ENCODE measurements around the gene PLEKHN1.
"Not testable (repeated sequence)": the region's sequence is repeated elsewhere in the genome, so short reads cannot be mapped to it uniquely, and the experiment has no call there.

The PLEKHN1 gene

GRCh38 chr1:975365-975764 is 9.1 kb downstream of the PLEKHN1 start:
- no peak for DNase-seq

DNA sequence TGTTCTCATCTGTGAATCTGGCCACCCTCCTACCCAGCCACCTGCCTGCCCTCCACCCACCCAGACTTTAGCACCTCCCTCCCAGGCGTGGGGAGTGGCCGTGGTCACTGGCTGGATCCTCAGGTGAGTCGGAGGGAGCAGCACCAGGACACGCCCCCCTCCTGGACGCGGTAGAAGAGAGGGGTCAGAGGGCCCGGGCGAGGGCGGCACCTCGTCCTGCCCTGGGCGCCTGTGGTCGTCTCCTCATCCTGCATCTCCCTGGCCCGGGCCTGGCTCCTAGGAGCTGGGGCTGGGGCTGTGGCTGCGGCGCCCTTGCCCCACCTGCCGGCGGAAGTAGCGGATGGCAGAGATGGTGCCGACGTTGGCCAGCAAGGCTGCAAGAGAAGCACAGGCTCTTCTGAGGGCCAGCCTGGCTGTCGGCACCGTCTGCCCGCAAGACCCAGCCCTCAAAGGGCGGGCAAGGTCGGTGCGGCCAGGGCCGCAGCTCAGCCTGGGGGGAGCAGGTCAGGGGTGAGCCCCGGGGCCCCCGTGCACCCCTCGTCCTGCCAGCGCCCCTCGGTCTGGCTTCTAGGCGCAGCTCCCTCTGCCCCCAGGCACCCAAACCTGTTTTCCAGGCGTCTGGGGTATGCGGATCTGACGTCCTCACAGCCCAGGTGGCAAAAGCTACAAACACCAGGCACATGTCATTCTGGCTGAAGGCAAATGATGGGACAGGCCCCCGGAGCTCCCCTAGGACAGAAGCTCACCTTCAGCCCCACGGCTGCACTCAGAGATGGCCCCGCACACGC is 9.8 kb downstream of the PLEKHN1 start:
- peak; percentile 78 to 83 (median 80) for DNase-seq

DNA sequence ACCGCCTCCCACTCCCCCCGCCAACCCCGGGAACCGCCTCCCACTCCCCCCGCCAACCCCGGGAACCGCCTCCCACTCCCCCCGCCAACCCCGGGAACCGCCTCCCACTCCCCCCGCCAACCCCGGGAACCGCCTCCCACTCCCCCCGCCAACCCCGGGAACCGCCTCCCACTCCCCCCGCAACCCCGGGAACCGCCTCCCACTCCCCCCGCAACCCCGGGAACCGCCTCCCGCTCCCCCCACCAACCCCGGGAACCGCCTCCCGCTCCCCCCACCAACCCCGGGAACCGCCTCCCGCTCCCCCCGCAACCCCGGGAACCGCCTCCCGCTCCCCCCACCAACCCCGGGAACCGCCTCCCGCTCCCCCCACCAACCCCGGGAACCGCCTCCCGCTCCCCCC is 10.5 kb downstream of the PLEKHN1 start:
- not testable (repeated sequence) for DNase-seq

GRCh38 chr1:978069-978834 is 12.0 kb downstream of the PLEKHN1 start:
- no peak for DNase-seq

- DNase-seq = no peak
Observed at GRCh38 chr1:978835-979743, 12.8 kb downstream of the PLEKHN1 start.

DNA sequence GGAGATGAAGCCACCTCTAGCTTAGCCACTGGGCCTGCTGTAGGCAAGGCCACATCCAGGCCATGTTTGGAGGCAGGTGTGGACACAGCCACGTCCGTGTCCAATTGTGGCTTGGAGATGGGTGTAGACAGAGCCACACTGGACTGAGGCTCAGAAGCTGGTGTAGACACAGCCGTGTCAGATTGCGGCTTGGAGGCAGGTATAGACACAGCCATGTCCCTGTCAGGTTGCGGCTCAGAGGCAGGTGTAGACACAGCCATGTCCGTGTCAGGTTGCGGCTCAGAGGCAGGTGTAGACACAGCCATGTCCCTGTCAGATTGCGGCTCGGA is 13.4 kb downstream of the PLEKHN1 start:
- no peak for DNase-seq

- no peak for DNase-seq
Observed at GRCh38 chr1:980137-980571, 13.9 kb downstream of the PLEKHN1 start.

DNA sequence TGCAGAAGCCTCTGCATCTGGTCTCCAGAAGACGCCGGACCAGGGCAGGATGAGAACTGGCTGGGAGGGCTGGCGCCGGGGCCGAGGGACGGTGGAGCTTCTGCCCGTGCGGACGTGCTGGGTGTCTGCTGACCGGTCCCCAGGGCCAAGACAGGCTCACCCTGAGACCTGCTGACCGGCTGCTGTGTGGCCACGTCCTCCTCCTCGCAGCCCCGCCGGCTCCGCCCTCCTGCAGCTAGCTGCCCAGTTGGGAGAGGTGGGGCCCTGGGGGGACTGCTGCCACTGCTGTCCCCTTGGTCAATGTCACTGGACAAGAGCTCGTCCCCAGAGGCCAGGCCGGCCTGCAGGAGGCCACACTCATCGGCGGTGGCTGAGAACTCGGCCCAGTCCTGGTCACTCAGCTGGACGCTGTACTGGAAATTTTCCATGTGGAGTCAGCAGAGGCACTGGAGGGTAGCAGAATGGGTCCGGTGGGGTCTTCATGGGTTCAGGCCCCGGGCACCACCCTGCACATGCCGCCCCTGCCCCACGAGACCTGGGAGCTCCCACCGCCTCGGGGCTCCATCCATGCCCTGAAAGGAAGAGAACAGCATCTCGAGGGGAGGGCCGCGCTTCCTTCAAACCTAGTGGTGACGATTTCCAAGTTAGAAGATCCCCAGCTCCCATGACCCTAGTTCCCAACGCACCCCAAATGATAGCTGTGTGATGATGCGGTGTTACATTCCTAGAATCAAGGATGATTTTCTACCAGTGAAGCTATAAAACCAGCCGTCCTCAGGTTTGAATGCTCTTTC is 14.5 kb downstream of the PLEKHN1 start:
- no peak for DNase-seq

- DNase-seq = no peak
Observed at GRCh38 chr1:981491-981954, 15.2 kb downstream of the PLEKHN1 start.

- DNase-seq = no peak
Observed at GRCh38 chr1:981955-982558, 15.8 kb downstream of the PLEKHN1 start, which contains the start of gene PERM1. TSS of gene PERM1 (minus strand) at chr1:982093. CDS start at chr1:981029, 1,064 bp downstream.

GRCh38 chr1:982765-983436 is 16.6 kb downstream of the PLEKHN1 start:
- peak in 1 of 3 experiments; percentile 6 for DNase-seq

DNA sequence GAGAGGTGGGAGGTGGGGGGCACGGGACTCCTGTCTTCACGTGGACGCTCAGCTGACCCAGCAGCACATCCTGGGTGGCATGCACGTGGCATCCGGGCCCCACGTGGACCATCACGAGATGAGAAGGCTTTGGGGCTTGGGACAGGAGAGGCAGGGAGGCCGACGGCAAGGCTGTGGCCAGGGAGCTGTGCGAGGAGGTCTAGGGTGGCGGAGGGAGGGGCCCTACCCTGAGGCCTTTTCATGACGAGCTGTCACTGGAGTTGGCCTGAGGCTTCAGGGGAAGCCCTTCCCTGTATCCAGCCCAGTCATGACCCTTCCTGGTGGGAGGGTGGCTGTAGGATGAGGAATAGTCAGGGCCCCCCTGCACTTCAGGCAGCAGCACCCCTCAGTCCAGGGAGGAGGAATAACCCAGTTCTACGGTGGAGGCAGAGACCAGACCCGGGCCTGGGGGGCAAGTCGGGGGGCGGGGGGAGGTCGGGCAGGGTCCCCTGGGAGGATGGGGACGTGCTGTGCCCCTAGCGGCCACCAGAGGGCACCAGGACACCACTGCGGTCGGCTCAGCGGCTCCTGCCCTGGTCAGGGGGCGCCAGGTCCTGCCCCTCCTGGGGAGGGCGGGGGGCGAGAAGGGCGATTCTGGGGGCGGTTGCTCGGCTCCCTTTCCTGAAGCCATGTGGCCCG is 17.7 kb downstream of the PLEKHN1 start:
- peak; percentile 7 to 46 (median 39) for DNase-seq

- DNase-seq = no peak
Observed at GRCh38 chr1:984476-984814, 18.2 kb downstream of the PLEKHN1 start.

GRCh38 chr1:985126-985525 is 18.8 kb downstream of the PLEKHN1 start:
- no peak for DNase-seq

DNA sequence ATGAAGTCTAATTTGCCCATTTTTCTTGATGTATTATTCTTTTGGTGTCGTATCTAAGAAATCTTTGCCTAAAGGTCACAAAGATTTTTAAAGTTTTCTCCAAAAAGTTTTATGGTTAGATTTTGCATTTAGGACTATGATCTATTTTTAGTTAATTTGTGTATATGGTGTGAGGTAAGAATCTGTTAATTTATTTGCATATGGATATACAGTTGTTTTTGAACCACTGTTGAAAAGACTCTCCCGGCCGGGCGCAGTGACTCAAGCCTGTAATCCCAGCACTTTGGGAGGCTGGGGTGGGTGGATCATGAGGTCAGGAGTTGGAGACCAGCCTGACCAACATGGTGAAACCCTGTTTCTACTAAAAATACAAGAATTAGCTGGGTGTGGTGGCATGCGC is 21.8 kb downstream of the PLEKHN1 start:
- DNase-seq = not testable (repeated sequence)

DNA sequence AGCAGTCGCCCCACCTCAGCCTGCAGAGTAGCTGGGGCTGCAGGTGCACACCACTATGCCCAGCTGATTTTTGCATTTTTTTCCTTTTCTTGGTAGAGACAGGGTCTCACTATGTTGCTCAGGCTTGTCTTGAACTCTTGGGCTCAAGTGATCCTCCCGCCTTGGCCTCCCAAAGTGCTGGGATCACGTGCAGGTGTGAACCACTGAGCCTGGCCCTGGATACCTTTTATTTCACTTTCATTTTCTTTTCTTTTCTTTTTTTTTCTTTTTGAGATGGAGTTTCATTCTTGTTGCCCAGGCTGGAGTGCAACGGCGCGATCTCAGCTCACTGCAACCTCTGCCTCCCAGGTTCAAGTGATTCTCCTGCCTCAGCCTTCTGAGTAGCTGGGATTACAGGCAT is 25.0 kb downstream of the PLEKHN1 start:
- DNase-seq = not testable (repeated sequence)

- DNase-seq = no peak
Observed at GRCh38 chr1:991895-992294, 25.6 kb downstream of the PLEKHN1 start.

DNA sequence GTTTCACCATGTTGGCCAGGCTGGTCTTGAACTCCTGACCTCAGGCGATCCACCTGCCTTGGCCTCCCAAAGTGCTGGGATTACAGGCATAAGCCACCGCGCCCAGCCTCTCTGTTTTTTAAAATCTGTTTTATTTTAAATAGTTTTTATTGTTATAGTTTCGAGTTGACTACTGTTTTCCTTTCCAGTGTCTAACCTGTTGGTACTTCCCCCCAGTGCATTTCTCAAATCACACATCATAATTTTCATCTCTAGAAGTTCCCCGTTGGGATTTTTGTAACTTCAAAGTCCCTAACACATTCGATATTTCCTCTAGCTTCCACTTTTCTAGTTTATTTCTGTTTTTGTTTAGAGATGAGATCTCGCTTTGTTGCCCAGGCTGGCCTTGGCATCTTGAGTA is 26.1 kb downstream of the PLEKHN1 start:
- no peak for DNase-seq

- no peak for DNase-seq
Observed at GRCh38 chr1:993379-993995, 27.2 kb downstream of the PLEKHN1 start.

- not testable (repeated sequence) for DNase-seq
Observed at GRCh38 chr1:994546-994945, 28.3 kb downstream of the PLEKHN1 start.
